GM21825 (cell line): ENCODE data around the gene SHANK3.

Source experiments
- ATAC-seq: cut with Tn5 transposase; IDR thresholded peaks from one replicate; pipeline ENCODE4 v1.9.1; 2021; ENCODE audit warnings: mild to moderate bottlenecking, moderate library complexity; ENCODE audit not compliant: unreplicated experiment

The SHANK3 gene

GRCh38 chr22:50677493-50678217, 5.0 kb downstream of the SHANK3 start:
- ATAC-seq = no peak

- no peak for ATAC-seq
Observed at GRCh38 chr22:50678218-50678650, 5.6 kb downstream of the SHANK3 start.

- ATAC-seq = no peak
Observed at GRCh38 chr22:50678651-50679521, 6.3 kb downstream of the SHANK3 start.

- ATAC-seq = no peak
Observed at GRCh38 chr22:50683086-50683993, 10.7 kb downstream of the SHANK3 start.

- ATAC-seq = no peak
Observed at GRCh38 chr22:50683994-50684371, 11.4 kb downstream of the SHANK3 start.

- ATAC-seq = no peak
Observed at GRCh38 chr22:50684501-50684900, 11.9 kb downstream of the SHANK3 start.

- ATAC-seq = no peak
Observed at GRCh38 chr22:50684986-50685385, 12.4 kb downstream of the SHANK3 start.

- no peak for ATAC-seq
Observed at GRCh38 chr22:50686794-50687193, 14.2 kb downstream of the SHANK3 start.

GRCh38 chr22:50687829-50688228, 15.2 kb downstream of the SHANK3 start:
- ATAC-seq = no peak

- no peak for ATAC-seq
Observed at GRCh38 chr22:50688448-50688847, 15.8 kb downstream of the SHANK3 start.

GRCh38 chr22:50691521-50691920, 18.9 kb downstream of the SHANK3 start:
- no peak for ATAC-seq

- ATAC-seq = no peak
Observed at GRCh38 chr22:50693462-50693861, 20.8 kb downstream of the SHANK3 start.

GRCh38 chr22:50694099-50694605, 21.5 kb downstream of the SHANK3 start:
- no peak for ATAC-seq

GRCh38 chr22:50694766-50695420, 22.3 kb downstream of the SHANK3 start:
- no peak for ATAC-seq

GRCh38 chr22:50695421-50696250, 23.0 kb downstream of the SHANK3 start:
- no peak for ATAC-seq

- no peak for ATAC-seq
Observed at GRCh38 chr22:50696251-50696798, 23.7 kb downstream of the SHANK3 start.

- ATAC-seq = no peak
Observed at GRCh38 chr22:50696799-50697561, 24.4 kb downstream of the SHANK3 start.
